Measurements from ENCODE around the gene ATP6V1B1. TPM values are rescaled to one million over a fixed set of nuclear protein-coding genes. Genes with fewer than 3 reads are reported as not detected.

The ATP6V1B1 gene
- total and polyA plus RNA-seq, 2 of the 4 experiments (the other 2 are of a cell fraction), result 1.3 TPM; not detected in 1

DNA sequence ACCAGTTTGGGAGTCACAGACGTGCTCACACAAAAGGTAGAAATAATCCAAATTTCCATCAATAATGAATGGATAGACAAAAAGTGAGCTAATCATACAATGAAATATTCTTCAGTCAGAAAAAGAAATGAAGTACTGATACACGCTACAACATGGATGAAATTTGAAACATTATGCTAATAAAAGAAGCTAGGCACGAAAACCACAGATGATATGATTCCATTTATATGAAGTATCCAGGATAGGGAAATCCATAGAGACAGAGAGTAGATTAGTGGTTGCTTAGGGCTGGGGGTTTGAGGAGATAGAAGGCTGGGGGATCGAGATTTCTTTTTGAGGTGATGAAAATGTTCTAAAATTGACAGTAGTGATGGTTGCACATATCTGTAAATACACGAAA lies 43.0 kb upstream of the ATP6V1B1 start:
- WGBS, 2 experiments (ENCODE audit: extremely low coverage in 2 of 2, insufficient read length in 1 of 2), result no CpG with 5 or more reads among the region's 5 CpGs

More for the DNA sequence above, 43.0 kb upstream of the ATP6V1B1 start:
- Histone ChIP-seq H3K56ac (ENCODE audit: extremely low read depth, insufficient read depth, low read length) (no peak overlapping the region), H2AK9ac (replicated peaks; ENCODE audit: low read depth, low read length, poor library complexity) (no peak overlapping the region), H2BK15ac (ENCODE audit: low read depth, low read length) (no peak overlapping the region), H3K27ac (ENCODE audit: insufficient read depth, low read length) (no peak overlapping the region), H2AK5ac (ENCODE audit: low read depth, low read length) (no peak overlapping the region), H3K4me2 (ENCODE audit: low read depth, low read length) (no peak overlapping the region), H2BK20ac (ENCODE audit: low read depth, low read length) (no peak overlapping the region), H3K9me1 (ENCODE audit: insufficient read depth, low read length) (no peaks in the 10 kb centered on the region), H3K79me1 (ENCODE audit: low read depth in 1 of 2, low read length in 2 of 2) (no peaks in the 10 kb centered on the region), H3K18ac (ENCODE audit: low read depth, low read length) (no peak overlapping the region), H2AFZ (replicated peaks; ENCODE audit: low read length, poor library complexity) (no peak overlapping the region), H2BK5ac (ENCODE audit: low read depth, low read length, poor library complexity, severe bottlenecking) (no peak overlapping the region), H3K4ac (ENCODE audit: low read depth, low read length) (no peak overlapping the region), H3K23ac (ENCODE audit: low read depth, low read length) (no peak overlapping the region), H3K27me3 (ENCODE audit: control insufficient read depth, insufficient read depth, low read length) (peaks cover 98% of the 10 kb centered on the region), H3K9ac (ENCODE audit: low read depth, low read length) (no peak overlapping the region), H4K20me1 (ENCODE audit: insufficient read depth, low read length) (no peaks in the 10 kb centered on the region), H4K5ac (ENCODE audit: low read depth, low read length) (no peak overlapping the region), H3K9me3 (ENCODE audit: control insufficient read depth, insufficient read depth, low read length) (no peaks in the 10 kb centered on the region; the same call in 1 of the 2 replicates), H4K91ac (ENCODE audit: insufficient read depth, low read depth, low read length) (no peak overlapping the region), H3K36me3 (ENCODE audit: control insufficient read depth, insufficient read depth, low read length) (no peaks in the 10 kb centered on the region), H2BK120ac (ENCODE audit: low read depth, low read length) (no peak overlapping the region), H3K4me3 (ENCODE audit: insufficient read depth, low read depth, low read length) (no peak overlapping the region), H3K4me1 (ENCODE audit: control insufficient read depth, insufficient read depth, low read length) (peaks cover 1% of the 10 kb centered on the region), H4K8ac (ENCODE audit: low read depth in 2 of 2, low read length in 2 of 2) (no peak overlapping the region), H3K14ac (replicated peaks; ENCODE audit: low read depth, low read length) (no peak overlapping the region)
- intact Hi-C loops (cut with micrococcal nuclease) (no loop called here), dilution Hi-C loops (cut with HindIII; ENCODE audit: low sequenced_read_pairs, unreplicated experiment) (no loop called here), in situ Hi-C loops (cut with MboI; ENCODE audit: low sequenced_read_pairs) (no loop called here)
- no TSS peak for BruUV-seq (replicated peaks)
- TF ChIP-seq MAFK (IDR thresholded peaks at IDR 0.05; ENCODE audit: low read depth, low read length), result no peak
- TF ChIP-seq, protein P1, sequence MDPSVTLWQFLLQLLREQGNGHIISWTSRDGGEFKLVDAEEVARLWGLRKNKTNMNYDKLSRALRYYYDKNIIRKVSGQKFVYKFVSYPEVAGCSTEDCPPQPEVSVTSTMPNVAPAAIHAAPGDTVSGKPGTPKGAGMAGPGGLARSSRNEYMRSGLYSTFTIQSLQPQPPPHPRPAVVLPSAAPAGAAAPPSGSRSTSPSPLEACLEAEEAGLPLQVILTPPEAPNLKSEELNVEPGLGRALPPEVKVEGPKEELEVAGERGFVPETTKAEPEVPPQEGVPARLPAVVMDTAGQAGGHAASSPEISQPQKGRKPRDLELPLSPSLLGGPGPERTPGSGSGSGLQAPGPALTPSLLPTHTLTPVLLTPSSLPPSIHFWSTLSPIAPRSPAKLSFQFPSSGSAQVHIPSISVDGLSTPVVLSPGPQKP (IDR thresholded peaks at IDR 0.05; ENCODE audit: borderline replicate concordance, low read depth, low read length), result no peak
- no peak for TF ChIP-seq CEBPB (IDR thresholded peaks at IDR 0.05; ENCODE audit: low read depth, low read length)
- ATAC-seq (ENCODE audit: low read depth) (no peak), DNase-seq (no peak)
- ChIA-PET POLR2A (ENCODE audit: unreplicated experiment) (no interaction called here), CTCF (interaction anchor here (0.7 to 1.0 kb wide), 2 partner anchors 19 to 982 kb away, joined by 3 read pairs; no protein-coding TSS in a partner anchor)

All from IMR-90 (cell line).